Hepatocyte (in vitro differentiated cells): Measurements from ENCODE around the gene GPR101.

Experiments used
- EZH2 ChIP-seq: fragments of 200-600 bp; sonication (generic); IDR thresholded peaks from 2 replicates; pipeline ENCODE4 v1.6.1; 2016; ENCODE audit warnings: antibody characterized with exemption, mild to moderate bottlenecking, borderline replicate concordance
- TF ChIP-seq, protein P1 (sequence below): fragments of 200-600 bp; sonication (generic); IDR thresholded peaks from 2 replicates; pipeline ENCODE4 v1.5.1; 2016; ENCODE audit warnings: antibody characterized with exemption, mild to moderate bottlenecking; ENCODE audit not compliant: poor library complexity

DNA sequence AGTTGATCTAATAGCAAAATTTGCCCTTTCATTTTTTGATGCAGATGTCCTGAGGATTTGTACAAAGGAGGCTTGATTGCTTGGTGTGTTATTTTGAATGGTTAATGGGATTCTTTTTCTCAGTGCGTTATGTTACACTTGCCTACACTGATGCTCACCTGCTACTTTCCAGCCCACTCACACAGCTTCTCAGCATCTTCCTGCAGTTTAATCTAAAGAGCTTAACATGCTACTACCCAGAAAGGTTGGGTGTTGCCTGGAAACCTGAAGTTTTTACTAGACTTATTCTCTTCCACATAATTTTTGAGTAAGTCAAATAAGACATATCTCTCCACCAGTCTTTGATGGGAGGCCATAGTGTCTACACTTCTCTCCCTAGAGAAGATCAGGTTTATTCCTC lies 9.9 kb upstream of the GPR101 start:
- TF ChIP-seq, protein P1, sequence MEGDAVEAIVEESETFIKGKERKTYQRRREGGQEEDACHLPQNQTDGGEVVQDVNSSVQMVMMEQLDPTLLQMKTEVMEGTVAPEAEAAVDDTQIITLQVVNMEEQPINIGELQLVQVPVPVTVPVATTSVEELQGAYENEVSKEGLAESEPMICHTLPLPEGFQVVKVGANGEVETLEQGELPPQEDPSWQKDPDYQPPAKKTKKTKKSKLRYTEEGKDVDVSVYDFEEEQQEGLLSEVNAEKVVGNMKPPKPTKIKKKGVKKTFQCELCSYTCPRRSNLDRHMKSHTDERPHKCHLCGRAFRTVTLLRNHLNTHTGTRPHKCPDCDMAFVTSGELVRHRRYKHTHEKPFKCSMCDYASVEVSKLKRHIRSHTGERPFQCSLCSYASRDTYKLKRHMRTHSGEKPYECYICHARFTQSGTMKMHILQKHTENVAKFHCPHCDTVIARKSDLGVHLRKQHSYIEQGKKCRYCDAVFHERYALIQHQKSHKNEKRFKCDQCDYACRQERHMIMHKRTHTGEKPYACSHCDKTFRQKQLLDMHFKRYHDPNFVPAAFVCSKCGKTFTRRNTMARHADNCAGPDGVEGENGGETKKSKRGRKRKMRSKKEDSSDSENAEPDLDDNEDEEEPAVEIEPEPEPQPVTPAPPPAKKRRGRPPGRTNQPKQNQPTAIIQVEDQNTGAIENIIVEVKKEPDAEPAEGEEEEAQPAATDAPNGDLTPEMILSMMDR, result no peak
- no peak for TF ChIP-seq EZH2
